Large intestine (tissue), 3 donors: ENCODE data around the gene NAB2. TPM values are rescaled to one million over a fixed set of nuclear protein-coding genes. Genes with fewer than 3 reads are reported as not detected.

Source experiments
- DNase-seq, 2 donors: peaks; one replicate each; pipeline versions ENCODE4 v3.0.0 to v3.0.0-alpha.2; 2013
- H3K27ac ChIP-seq: one replicate; pipeline ENCODE4 v1.5.1; 2013; ENCODE audit warnings: low read length
- H3K27me3 ChIP-seq: 2 replicates; pipeline ENCODE4 v1.6.1; 2013; ENCODE audit warnings: low read length; ENCODE audit not compliant: control insufficient read depth, insufficient read depth
- H3K36me3 ChIP-seq: 2 replicates; pipeline ENCODE4 v1.6.1; 2013; ENCODE audit warnings: low read length; ENCODE audit not compliant: control insufficient read depth, insufficient read depth
- H3K4me1 ChIP-seq: one replicate; pipeline ENCODE4 v1.6.1; 2013; ENCODE audit warnings: low read length; ENCODE audit not compliant: control insufficient read depth, insufficient read depth
- H3K4me3 ChIP-seq: one replicate; pipeline ENCODE4 v1.5.1; 2013; ENCODE audit warnings: low read length
- H3K9me3 ChIP-seq: one replicate; pipeline ENCODE4 v1.6.1; 2013; ENCODE audit warnings: mild to moderate bottlenecking, low read depth, low read length, moderate library complexity; ENCODE audit not compliant: control insufficient read depth
- WGBS: methylation state at CpG from one replicate; pipeline ENCODE4 v1.1.5; 2013; ENCODE audit warnings: low lambda C conversion rate; ENCODE audit not compliant: insufficient coverage; 5-methylcytosine and 5-hydroxymethylcytosine counted together
- polyA plus RNA-seq: library from polyadenylated mRNA; unstranded; fragments of 120-200 nt; gene quantifications from one replicate; pipeline ENCODE4 v1.2.1, GENCODE V29; 2013

NAB2 gene
- polyA plus RNA-seq, 1 donor = 26.8 TPM

- WGBS = 57% methylated on average over 1 of the region's 7 CpGs
- H3K9me3 ChIP-seq = no peaks in the 10 kb centered on the region
- H3K27me3 ChIP-seq = no peaks in the 10 kb centered on the region
- no peak overlapping the region for H3K4me3 ChIP-seq
- DNase-seq = no peak
- H3K4me1 ChIP-seq = peaks cover 13% of the 10 kb centered on the region
- no peak overlapping the region for H3K27ac ChIP-seq
- H3K36me3 ChIP-seq = peaks cover 68% of the 10 kb centered on the region
These were observed 14.9 kb downstream of the NAB2 start for GRCh38 chr12:57103856-57104255.

GRCh38 chr12:57104292-57104910 is 15.5 kb downstream of the NAB2 start:
- H3K9me3 ChIP-seq = no peaks in the 10 kb centered on the region
- peaks cover 63% of the 10 kb centered on the region for H3K36me3 ChIP-seq
- DNase-seq = no peak
- no peak overlapping the region for H3K4me3 ChIP-seq
- peaks cover 15% of the 10 kb centered on the region for H3K4me1 ChIP-seq
- no peak overlapping the region for H3K27ac ChIP-seq
- no CpG with 5 or more reads among the region's 12 CpGs for WGBS
- H3K27me3 ChIP-seq = no peaks in the 10 kb centered on the region

GRCh38 chr12:57105011-57105753 is 16.3 kb downstream of the NAB2 start:
- no peaks in the 10 kb centered on the region for H3K27me3 ChIP-seq
- peaks cover 55% of the 10 kb centered on the region for H3K36me3 ChIP-seq
- no peaks in the 10 kb centered on the region for H3K9me3 ChIP-seq
- 80% methylated on average over 1 of the region's 14 CpGs for WGBS
- H3K4me3 ChIP-seq = no peak overlapping the region
- no peak overlapping the region for H3K27ac ChIP-seq
- DNase-seq = no peak
- H3K4me1 ChIP-seq = peaks cover 21% of the 10 kb centered on the region

- Histone ChIP-seq H3K36me3 (peaks cover 51% of the 10 kb centered on the region), H3K27ac (no peak overlapping the region), H3K9me3 (no peaks in the 10 kb centered on the region), H3K4me3 (no peak overlapping the region), H3K27me3 (no peaks in the 10 kb centered on the region), H3K4me1 (peaks cover 19% of the 10 kb centered on the region)
- WGBS = no CpG with 5 or more reads among the region's 9 CpGs
- no peak for DNase-seq
These were observed 17.3 kb downstream of the NAB2 start for GRCh38 chr12:57106021-57106708.

DNA sequence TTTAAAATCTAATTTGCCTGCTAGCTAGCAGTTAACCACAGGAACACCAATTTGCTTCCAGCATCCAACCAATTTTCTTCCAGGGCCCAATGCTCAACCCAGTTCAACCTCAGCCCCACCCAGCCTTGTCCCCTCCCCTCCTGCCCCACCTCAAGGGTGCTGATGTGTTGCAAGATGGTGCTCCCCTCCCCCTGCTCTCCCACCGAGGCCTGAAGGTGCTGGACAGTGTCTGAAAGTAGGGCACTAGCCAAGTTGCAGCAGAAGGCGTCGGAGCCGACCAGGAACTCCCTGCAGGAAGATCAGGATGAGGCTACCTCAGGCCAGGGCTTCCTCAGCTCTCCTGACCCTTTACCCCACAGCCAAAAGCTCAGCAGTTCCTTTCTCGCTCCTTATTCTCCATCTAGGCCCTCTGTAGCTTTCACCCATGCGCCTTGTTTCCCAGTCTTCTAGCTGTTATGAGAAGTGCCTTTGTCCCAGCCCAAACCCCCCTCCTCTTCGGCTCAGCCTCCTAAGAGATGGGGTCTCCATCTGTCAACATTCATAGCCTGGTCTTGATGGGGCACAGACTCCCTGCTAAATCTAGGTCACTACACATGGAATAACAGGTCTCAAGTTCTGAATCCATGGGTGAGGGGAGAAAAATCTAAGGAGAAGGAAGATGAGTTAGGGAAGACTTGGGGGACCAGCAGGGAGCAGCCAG is 18.7 kb downstream of the NAB2 start:
- 100% methylated on average over 1 of the region's 7 CpGs for WGBS
- H3K27ac ChIP-seq = no peak overlapping the region
- H3K27me3 ChIP-seq = no peaks in the 10 kb centered on the region
- peaks cover 46% of the 10 kb centered on the region for H3K36me3 ChIP-seq
- no peak overlapping the region for H3K4me3 ChIP-seq
- no peak for DNase-seq
- no peaks in the 10 kb centered on the region for H3K9me3 ChIP-seq
- peaks cover 20% of the 10 kb centered on the region for H3K4me1 ChIP-seq

- H3K27me3 ChIP-seq = no peaks in the 10 kb centered on the region
- peak overlapping the region; percentile 95 for H3K27ac ChIP-seq
- WGBS = 88% methylated on average over 3 of the region's 7 CpGs
- no peak for DNase-seq
- H3K9me3 ChIP-seq = no peaks in the 10 kb centered on the region
- peak overlapping the region; percentile 86 for H3K4me3 ChIP-seq
- peaks cover 27% of the 10 kb centered on the region for H3K4me1 ChIP-seq
- H3K36me3 ChIP-seq = peaks cover 37% of the 10 kb centered on the region
These were observed 20.5 kb downstream of the NAB2 start for GRCh38 chr12:57109207-57110103.

DNA sequence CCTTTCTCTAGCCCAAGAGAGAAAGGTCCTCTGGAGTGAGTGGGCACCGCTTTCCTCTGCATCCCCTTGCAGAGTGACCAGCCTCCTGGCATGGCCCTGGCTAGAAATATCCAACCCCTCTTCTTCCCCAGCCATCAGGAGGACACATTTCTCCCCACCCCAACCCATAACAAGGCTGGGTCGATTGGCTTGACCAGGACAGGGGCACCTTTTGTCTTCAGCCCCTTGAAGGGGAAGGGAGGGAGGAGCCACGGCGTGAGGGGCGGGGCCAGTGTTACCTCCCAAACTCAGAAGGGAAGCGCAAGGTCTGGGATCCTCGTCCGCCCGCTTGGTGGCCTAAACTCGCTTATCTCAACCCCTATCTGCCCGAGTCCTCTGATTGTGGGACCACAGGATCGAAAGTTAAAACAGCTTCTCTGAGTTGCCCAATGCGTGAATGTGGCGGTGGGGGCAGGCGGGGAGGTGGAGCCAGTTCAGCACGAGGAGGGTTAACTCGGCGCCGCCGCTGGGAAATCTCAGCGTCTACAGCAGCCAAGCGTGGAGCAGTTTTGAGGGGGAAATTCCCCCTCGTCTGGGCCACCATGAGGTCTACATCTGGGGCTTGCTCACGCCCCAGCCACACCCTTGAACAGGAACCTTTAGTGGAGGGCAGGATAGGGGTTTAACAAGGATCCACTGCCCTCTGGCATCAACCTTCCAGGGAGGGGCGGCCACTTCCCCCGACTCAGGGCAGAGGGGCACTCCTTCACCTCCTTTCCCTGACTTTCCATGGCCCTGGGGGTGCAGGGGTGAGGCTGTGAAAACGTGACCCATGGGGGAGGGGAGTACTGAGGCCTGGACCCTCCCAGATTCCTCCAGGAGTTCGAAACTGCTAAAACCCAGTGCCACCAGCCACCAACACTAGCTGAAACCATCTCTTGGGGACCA is 21.5 kb downstream of the NAB2 start:
- Histone ChIP-seq H3K27me3 (no peaks in the 10 kb centered on the region), H3K9me3 (no peaks in the 10 kb centered on the region), H3K36me3 (peaks cover 27% of the 10 kb centered on the region), H3K4me3 (peak overlapping the region; percentile 86), H3K4me1 (peaks cover 27% of the 10 kb centered on the region), H3K27ac (peak overlapping the region; percentile 95)
- DNase-seq = peak in 1 of 2 donors; percentile 72
- WGBS = no CpG with 5 or more reads among the region's 28 CpGs

DNA sequence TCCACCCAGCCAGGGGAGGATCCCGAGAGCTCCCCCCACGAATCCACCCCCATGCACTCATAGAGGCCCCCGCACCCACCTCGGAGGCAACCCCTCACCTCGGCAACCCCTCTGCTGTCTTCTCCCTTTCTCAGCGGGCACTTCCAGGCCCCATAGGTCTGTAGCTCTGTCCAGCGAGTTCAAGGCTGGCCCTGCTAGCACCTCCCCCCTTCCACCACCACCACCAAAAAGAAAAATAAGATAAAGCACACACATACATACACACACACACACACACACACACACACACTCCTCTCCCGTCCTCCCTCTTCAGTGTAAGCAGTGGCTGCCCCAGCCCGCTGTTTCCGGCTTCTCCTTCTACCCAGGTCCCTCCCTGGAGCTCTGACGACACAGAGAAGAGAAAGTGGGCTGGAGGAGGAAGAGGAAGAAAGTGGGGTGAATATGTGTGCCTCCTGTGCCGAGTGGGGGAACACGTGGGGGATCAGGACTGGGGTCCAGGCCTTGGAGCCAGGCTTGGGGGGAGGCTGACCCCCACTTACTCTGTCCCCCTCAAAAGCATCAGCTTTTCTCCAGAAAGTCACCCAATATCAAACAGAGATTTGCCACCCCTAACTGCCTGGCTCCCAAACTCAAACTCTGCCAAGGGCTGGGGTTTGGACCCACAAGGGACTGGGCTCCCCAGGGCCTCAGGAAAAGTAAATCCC is 22.3 kb downstream of the NAB2 start, which contains the start of gene STAT6:
STAT6 (minus strand) TSS at position 332 of the 704 bp plus-strand sequence. CDS start 3,084 bp downstream, outside the sequence.
- Histone ChIP-seq H3K27me3 (no peaks in the 10 kb centered on the region), H3K9me3 (no peaks in the 10 kb centered on the region), H3K27ac (peak within 1 kb of the TSS; percentile 95), H3K4me1 (peaks cover 27% of the 10 kb centered on the region), H3K4me3 (peak within 1 kb of the TSS; percentile 86), H3K36me3 (peaks cover 19% of the 10 kb centered on the region)
- no CpG with 5 or more reads among the region's 13 CpGs for WGBS
- DNase-seq = peak; percentile 88 to 94
